GM23248 (cell line): Measurements from ENCODE around the gene IQCM.

ENCODE experiments used
- EZH2 ChIP-seq: fragments of 200-600 bp; sonication (generic); IDR thresholded peaks from 2 replicates; pipeline ENCODE4 v1.6.1; 2018; ENCODE audit warnings: antibody characterized with exemption, mild to moderate bottlenecking; ENCODE audit not compliant: insufficient read depth, poor library complexity, severe bottlenecking
- EZH2phosphoT487 ChIP-seq: fragments of 200-600 bp; sonication (generic); IDR thresholded peaks from 2 replicates; pipeline ENCODE4 v1.6.1; 2018; ENCODE audit warnings: antibody characterized with exemption, moderate library complexity, mild to moderate bottlenecking, low read depth; ENCODE audit not compliant: insufficient read depth

- no peak for TF ChIP-seq EZH2
- TF ChIP-seq EZH2phosphoT487 = no peak
Observed at GRCh38 chr4:149605601-149606378, 209.9 kb downstream of the IQCM start.
